COR-L47 (cell line): ENCODE results near the gene DENND11.

Experiments
- DNase-seq: peaks from one replicate; lab custom pipeline; 2025; lab: John Stamatoyannopoulos, UW

The DENND11 gene

GRCh38 chr7:141685285-141686023, 16.5 kb downstream of the DENND11 start:
- no peak for DNase-seq

DNA sequence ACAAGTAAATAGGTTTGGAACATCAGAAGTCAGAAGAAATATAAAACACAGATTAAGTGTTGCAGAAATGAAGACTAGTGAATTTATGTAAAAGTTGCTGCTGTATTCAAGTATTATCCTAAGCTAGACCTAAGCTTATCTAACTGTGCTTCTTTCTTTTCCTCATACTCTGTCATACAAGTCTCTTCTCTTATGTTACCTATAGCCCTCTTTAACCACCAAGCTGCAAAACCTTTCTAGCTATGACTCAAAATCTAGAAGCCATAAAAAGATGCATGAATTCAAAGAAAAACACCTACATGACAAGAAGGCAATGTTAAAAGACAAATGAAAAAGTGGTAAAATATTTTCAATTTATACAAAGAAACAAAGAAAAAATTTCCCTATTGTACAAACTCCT, 23.0 kb downstream of the DENND11 start:
- no peak for DNase-seq

- no peak for DNase-seq
These were observed 25.3 kb downstream of the DENND11 start for GRCh38 chr7:141676618-141677017.

GRCh38 chr7:141675436-141676215, 26.3 kb downstream of the DENND11 start:
- DNase-seq = no peak

DNA sequence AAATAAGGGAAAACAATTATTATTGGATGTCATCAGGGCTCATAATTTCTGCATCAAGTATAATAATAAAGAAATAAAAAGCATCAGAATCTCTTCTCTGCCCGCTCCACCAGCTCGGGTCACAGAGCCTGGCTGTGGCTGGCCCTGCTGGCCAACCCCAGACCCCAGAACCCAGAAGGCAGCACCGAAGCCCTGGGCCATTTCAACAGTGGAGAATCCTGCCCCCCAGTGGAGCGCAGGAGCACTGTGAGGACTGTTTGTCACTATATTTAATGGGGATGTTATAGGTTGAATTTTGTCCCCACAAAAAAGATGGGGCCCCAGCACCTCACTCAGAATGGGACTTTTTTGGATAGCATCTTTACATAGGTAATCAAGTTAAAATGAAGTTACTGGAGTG, 27.3 kb downstream of the DENND11 start:
- DNase-seq = no peak

GRCh38 chr7:141674171-141674671, 27.7 kb downstream of the DENND11 start:
- DNase-seq = no peak

DNA sequence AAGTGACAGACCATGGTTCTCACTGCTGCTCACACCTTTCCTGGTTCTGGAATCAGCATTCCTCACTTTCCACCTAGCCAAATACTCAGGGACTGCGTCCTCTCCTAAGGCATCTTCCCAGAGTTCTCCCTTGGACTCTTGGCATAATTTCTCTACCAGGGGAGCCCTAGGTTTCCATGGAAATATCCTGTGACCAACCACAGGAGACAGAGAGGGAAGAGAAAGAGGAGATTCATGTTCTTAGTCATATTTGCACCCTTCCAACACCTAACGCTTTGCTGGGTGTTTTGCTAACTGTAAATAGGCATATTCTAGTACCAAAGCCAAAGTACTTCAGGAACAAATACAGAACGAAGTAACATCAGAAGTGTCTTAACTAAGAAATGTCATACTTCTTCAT, 28.6 kb downstream of the DENND11 start:
- no peak for DNase-seq

- DNase-seq = no peak
These were observed 30.1 kb downstream of the DENND11 start for GRCh38 chr7:141671705-141672496.

- DNase-seq = no peak
These were observed 33.1 kb downstream of the DENND11 start for GRCh38 chr7:141668853-141669252.

- DNase-seq = no peak
These were observed 35.9 kb downstream of the DENND11 start for GRCh38 chr7:141666071-141666470.

- no peak for DNase-seq
These were observed 36.5 kb downstream of the DENND11 start for GRCh38 chr7:141665208-141666035.

DNA sequence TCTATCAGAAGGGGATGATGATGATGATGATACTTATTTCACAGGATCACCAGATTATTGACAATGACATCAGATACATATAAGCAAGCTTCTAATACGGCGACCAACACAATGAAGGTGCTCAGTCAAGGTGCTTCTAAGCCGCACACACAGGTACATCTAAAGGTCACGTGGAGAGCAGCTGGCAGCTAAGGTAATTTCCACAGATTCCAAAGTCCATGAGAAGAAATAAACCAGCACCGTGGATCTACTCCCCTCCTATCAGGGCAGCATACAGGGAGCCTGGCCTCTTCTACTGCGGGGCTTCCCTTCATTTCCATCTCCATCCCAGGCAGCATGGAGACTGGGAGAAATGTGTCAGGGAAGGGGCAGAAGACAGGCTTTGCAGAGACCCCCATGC, 37.5 kb downstream of the DENND11 start:
- DNase-seq = no peak

GRCh38 chr7:141663081-141663849, 38.7 kb downstream of the DENND11 start:
- DNase-seq = no peak

- no peak for DNase-seq
These were observed 41.7 kb downstream of the DENND11 start for GRCh38 chr7:141660259-141660658.

DNA sequence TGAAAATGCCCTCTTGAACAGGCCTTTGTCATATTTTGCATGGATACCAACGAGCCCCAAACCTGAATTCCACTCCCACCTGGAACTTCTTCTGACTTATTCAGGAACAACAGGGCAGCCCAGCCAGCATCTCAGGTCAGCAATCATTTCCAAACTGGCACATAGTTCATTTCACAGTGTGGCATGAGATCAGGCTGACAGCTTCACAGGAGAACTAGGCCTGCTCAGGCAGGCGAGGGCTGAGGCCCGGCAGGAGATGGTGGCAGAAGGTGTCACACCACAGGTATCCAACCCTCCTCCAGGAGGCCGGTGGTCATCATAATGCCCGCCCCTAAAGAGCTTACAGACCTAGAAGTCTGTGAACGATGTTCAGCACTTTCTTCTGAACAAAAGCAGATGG, 42.5 kb downstream of the DENND11 start:
- no peak for DNase-seq

DNA sequence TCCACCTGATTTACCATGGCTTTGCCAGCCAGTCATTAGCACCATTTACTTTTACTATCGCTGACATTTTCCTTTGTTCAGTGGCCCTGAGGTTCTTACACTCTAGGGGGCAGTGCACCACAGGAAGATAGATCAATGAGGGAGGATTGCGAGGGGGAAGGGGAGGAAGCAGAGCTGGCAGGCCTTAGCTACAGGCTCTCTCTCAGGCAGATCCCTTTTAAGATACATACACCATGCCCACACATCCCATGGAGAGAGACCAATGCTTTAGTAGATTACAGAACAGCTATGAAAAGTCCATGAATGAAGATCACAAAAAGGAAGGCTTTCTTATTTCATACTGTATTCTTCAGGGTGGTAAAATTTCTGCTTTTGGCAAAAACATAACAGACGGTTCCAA, 47.4 kb downstream of the DENND11 start:
- DNase-seq = peak; percentile 77

DNA sequence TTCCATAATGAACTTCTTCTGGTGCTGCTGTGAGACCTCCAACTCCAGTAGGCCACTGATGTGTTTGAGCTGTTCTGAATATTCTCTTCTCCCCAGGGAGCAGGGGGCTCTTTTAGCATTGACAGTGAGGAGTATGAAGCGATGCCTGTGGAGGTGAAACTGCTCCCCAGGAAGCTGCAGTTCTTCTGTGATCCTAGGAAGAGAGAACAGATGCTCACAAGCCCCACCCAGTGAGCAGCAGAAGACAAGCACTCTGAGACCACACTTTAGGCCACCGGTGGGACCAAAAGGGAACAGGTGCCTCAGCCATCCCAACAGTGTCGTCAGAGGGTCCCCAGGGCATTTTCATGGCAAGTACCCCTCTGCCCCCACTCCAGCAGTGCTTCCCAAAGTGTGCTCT, 49.3 kb downstream of the DENND11 start:
- no peak for DNase-seq
